Mammary epithelial cell (primary cell): Measurements from ENCODE around the gene NRTN.

ENCODE experiments used
- EZH2 ChIP-seq: IDR thresholded peaks from 2 replicates; pipeline ENCODE4 v1.6.1; 2012; ENCODE audit warnings: low read length, inconsistent platforms, borderline replicate concordance
- TF ChIP-seq, protein P1 (sequence below), 2 donors: IDR thresholded peaks in 1 of 2; conservative IDR thresholded peaks in 1 of 2; 2 replicates each; pipeline ENCODE4 v1.5.1; 2011 to 2012; ENCODE audit warnings: inconsistent platforms in 2 of 2, low read length in 2 of 2, mild to moderate bottlenecking in 2 of 2, control low read depth in 1 of 2, low read depth in 1 of 2; ENCODE audit not compliant: insufficient read depth in 1 of 2; ENCODE audit errors: extremely low read depth in 1 of 2

DNA sequence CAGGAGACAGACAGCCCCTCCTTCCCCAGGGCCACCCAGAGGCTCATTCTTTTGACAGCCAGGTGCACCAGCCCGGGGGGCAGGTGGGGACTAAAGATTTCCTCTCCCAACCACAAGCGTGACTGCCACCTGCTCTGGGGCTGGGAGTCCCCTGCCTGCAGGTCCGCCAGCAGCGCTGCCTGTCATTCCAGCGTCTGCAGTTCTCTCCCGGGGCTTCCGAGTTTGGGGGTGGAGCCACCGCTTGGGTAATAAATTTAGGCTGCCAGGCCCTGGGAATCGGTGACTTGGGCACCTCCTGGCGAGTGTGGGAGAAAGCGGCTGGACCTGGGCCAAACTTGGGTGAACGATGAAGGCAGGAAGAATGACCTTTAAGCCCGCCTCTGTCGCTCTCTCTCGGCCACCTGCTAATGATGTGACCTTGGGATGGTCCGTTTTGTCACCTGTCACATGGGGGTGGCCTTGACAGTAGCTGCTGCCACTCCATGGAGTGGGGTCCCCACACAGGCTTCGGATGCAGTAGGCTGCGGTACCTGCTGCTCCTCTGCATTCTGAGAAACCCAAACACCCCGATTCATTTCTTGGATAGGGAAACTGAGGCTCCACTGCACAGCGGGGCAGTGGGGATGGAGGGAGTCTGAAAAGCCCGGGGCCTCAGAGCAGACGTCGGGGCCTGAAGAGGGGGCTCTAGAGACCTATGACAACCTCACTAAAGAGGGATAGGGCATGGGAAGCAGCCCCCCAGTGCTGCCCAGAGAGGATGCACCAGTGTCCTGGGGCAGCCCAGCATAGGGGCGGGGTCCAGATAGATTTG is 21.9 kb downstream of the NRTN start:
- TF ChIP-seq EZH2 = no peak
- TF ChIP-seq, protein P1, sequence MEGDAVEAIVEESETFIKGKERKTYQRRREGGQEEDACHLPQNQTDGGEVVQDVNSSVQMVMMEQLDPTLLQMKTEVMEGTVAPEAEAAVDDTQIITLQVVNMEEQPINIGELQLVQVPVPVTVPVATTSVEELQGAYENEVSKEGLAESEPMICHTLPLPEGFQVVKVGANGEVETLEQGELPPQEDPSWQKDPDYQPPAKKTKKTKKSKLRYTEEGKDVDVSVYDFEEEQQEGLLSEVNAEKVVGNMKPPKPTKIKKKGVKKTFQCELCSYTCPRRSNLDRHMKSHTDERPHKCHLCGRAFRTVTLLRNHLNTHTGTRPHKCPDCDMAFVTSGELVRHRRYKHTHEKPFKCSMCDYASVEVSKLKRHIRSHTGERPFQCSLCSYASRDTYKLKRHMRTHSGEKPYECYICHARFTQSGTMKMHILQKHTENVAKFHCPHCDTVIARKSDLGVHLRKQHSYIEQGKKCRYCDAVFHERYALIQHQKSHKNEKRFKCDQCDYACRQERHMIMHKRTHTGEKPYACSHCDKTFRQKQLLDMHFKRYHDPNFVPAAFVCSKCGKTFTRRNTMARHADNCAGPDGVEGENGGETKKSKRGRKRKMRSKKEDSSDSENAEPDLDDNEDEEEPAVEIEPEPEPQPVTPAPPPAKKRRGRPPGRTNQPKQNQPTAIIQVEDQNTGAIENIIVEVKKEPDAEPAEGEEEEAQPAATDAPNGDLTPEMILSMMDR (conservative IDR thresholded peaks at IDR 0.05 in 1 of 2, IDR thresholded peaks at IDR 0.05 in 1 of 2; ENCODE audit: extremely low read depth in 1 of 2, insufficient read depth in 1 of 2, low read depth in 1 of 2, low read length in 2 of 2) = no peak
